HG02852 (cell line): ENCODE results near the gene ANTKMT.
A peak's percentile ranks its signal among the peaks of the same experiment; 100 is the strongest.
"Not testable (repeated sequence)": the region's sequence is repeated elsewhere in the genome, so short reads cannot be mapped to it uniquely, and the experiment has no call there.

Experiments
- ATAC-seq: cut with Tn5 transposase; IDR thresholded peaks from one replicate; pipeline ENCODE4 v1.9.1; 2021; ENCODE audit warnings: mild to moderate bottlenecking, moderate library complexity; ENCODE audit not compliant: unreplicated experiment

ANTKMT gene

GRCh38 chr16:712740-713250 is 8.2 kb upstream of the ANTKMT start:
- not testable (repeated sequence) for ATAC-seq

- ATAC-seq = no peak
Measured at GRCh38 chr16:714079-714478, 6.9 kb upstream of the ANTKMT start.

GRCh38 chr16:714558-715476 is 6.1 kb upstream of the ANTKMT start, which contains the start of gene METRN:
METRN (plus strand) TSS chr16:715118; CDS start chr16:715290, 172 bp downstream.
- peak; percentile 66 for ATAC-seq

GRCh38 chr16:715477-716199 is 5.3 kb upstream of the ANTKMT start:
- ATAC-seq = peak; percentile 23

GRCh38 chr16:716200-716568 is 4.8 kb upstream of the ANTKMT start:
- ATAC-seq = no peak

GRCh38 chr16:716768-717325 is 4.1 kb upstream of the ANTKMT start:
- ATAC-seq = no peak

GRCh38 chr16:717450-718245 is 3.3 kb upstream of the ANTKMT start:
- ATAC-seq = no peak

- ATAC-seq = no peak
Measured at GRCh38 chr16:718389-718788, 2.6 kb upstream of the ANTKMT start.

GRCh38 chr16:718922-719321 is 2.0 kb upstream of the ANTKMT start:
- no peak for ATAC-seq

- no peak for ATAC-seq
Measured at GRCh38 chr16:719815-720446, 1.0 kb upstream of the ANTKMT start.

- ATAC-seq = no peak
Measured at GRCh38 chr16:720447-720989, 428 bp upstream of the ANTKMT start.

- no peak for ATAC-seq
Measured at GRCh38 chr16:721765-722540, 1.0 kb downstream of the ANTKMT start.

- no peak for ATAC-seq
Measured at GRCh38 chr16:722835-723633, 2.1 kb downstream of the ANTKMT start.

GRCh38 chr16:723695-724094 is 2.7 kb downstream of the ANTKMT start:
- no peak for ATAC-seq

GRCh38 chr16:724188-725040 is 3.5 kb downstream of the ANTKMT start:
- no peak for ATAC-seq

- ATAC-seq = no peak
Measured at GRCh38 chr16:725041-725376, 4.1 kb downstream of the ANTKMT start.

- ATAC-seq = no peak
Measured at GRCh38 chr16:725463-726187, 4.7 kb downstream of the ANTKMT start.
